ENCODE measurements around the gene INSIG2.

INSIG2 gene

GRCh38 chr2:118088051-118089024 is at the start of gene INSIG2:
Gene INSIG2 (plus strand): TSS chr2:118088471. CDS start chr2:118096557, 8,086 bp downstream.
- DNase-seq: peak; percentile 94

GRCh38 chr2:118040891-118041290 is 47.4 kb upstream of the INSIG2 start:
- no peak for DNase-seq

DNA sequence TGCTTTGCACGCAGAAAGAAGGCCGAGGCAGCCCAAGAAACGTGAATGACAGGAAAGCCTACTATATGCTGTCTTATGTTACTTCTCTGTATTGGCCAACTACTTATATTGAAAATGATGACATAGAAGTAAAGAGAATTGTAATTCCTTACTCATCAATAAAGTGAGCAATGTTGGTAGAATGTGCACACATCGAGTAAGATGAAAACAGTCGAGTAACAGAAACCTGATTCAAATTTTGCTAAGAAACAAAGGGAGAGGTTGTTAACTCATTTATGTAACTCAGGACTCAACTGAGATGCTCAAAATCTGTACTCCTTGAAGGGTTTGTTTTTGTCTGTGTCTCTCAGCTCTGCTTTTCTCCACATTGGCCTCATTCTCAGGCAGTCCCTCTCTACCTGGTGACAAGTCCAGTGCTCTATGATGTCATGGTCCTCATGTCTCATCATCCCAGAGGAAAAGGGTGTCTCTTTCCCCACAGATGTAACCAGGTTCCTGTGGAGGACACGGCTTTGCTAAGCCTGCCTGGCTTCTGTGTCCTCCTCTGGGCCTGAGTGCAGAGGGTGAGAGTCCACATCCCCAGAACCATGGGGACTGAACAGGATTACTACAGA is 44.1 kb upstream of the INSIG2 start:
- DNase-seq: no peak

GRCh38 chr2:118044854-118045253 is 43.4 kb upstream of the INSIG2 start:
- DNase-seq: no peak

DNA sequence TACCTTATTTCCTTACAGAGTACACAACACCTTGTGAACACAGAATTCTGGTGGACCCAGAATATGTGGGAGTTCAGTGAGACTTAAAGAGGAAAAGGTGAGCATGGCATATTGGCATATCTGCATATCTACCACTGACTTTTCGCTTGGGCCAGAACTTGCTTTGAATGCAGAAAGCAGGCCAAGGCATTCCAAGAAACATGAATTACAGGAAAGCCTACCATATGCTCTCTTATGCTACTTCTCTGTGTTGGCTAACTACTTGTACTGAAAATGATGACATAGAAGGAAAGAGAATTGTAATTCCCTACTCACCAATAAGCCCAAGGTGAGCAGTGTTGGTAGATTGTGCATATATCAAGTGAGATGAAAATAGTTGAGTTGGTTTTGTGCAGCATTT is 43.0 kb upstream of the INSIG2 start:
- DNase-seq: no peak

- peak; percentile 54 for DNase-seq
Observed at GRCh38 chr2:118046634-118047210, 41.5 kb upstream of the INSIG2 start.

DNA sequence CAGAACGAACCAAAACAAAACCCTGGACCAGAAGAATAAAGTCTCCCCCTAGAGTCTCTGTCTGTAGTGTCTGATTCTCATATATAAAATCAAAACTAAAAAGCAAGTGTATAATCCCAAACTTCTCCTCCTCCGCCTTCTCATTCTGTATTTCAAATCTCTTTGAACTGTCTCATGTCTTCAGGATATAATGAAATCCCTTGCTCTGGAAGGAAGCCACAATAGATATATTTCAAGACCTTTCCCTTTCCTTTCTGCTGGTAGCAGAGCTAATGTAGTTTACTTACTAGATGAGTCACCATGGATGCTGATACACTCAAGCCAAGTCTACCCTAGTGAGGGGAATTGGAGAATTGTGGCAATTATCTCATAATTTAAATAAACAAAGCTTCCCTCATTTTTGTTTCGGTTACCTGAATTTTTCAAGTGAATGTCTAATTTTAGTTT is 40.9 kb upstream of the INSIG2 start:
- no peak for DNase-seq

GRCh38 chr2:118048401-118048800 is 39.9 kb upstream of the INSIG2 start:
- no peak for DNase-seq

GRCh38 chr2:118049140-118049815 is 39.0 kb upstream of the INSIG2 start:
- DNase-seq: no peak

GRCh38 chr2:118049816-118050140 is 38.5 kb upstream of the INSIG2 start:
- no peak for DNase-seq

DNA sequence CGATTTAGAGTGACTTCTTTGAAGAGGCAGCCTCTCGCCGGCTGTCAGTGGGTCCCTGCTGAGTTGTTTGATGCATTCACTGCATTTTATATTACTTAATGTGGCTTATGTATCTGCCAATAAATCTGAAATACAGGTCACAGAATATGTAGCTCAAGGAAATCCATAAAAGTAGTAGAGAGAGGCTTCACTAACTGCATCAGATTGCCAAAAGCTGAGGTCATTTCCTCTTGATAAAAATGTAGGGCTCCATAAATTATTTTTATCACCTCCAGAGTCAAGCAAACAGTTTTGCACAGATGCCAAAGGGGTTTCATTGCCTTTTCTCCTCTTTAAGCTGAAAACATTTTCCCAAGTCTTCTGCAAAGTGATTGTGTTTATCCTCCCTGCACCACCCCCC is 37.9 kb upstream of the INSIG2 start:
- no peak for DNase-seq

DNA sequence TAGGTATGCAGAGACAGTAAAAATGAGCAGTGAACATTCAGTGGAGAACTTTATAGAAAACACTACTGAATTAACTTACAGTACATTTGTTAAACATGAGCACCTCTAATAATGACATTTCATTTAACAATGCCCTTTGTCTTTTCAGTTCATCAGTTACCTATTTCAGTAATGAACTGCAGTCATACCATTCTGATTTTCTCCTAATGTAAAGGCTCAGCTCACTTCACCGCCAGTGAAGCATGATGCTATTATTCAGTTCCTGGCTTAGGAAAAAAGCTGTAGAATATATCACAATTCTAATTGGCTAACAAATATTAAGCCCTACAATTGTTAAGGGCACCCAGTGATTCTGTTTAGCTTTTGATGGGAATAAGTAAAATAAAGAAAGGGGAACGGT is 37.3 kb upstream of the INSIG2 start:
- no peak for DNase-seq

DNA sequence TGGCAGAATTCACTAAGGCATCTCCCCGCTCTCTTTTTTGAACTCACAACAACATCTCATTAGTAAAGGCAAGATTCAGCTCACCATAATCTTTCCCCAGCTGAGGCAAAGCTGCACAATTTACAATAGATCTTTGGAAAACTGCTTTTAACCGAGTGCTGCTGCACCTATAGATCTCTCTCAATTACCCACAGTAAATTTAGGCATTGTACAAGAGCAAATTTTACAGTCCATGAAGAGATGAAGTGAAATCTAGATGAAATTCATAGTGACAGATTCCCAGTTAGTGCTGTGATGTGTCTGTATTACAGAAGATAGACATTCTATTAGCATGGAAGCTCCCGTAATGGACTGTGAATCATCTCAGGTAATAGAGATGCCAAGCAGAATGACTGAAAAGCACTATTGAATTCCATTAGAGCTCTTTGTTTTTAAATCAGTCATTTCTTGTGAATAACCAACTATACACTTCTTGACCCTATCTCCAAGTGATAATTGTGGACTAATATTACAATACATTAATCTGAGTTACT is 36.4 kb upstream of the INSIG2 start:
- DNase-seq: no peak

DNA sequence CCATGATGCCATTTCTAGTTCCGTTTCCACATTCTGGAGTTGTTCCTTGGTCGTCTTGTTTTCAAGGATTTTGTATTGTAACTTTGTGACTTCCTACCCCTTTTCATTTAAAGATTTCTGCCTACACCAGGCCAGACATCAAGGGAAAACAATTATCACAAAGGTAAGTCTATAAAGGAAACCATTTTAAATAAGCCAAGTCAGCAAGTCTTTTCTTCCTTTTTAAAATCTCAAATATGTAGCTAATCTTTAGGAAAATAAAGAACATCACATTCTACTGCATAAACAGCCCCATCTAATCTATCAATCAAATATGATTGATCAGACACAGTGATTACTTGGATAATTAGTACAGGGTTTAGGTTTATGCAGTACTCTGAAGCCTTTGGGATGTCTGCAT is 35.8 kb upstream of the INSIG2 start:
- DNase-seq: no peak

DNA sequence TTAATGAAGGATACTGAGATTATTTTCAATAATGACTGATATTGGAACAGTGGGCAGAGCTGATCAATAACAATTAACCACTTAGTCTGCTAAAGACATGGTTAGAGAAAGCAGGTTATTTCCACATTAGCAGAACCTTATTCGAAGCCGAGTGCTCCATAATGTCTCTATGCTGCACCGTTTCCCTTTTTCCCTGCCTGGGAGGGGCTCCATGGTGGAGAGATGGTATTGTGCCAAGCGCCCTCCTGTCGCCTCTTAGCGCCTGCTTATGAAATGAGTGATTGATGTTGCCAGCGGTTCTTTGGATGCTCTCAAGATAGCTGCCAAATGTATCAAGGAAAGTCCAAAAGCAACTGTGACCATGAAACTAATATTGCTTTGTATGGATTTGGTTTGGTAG is 34.6 kb upstream of the INSIG2 start:
- DNase-seq: no peak

- no peak for DNase-seq
Observed at GRCh38 chr2:118054213-118055008, 33.9 kb upstream of the INSIG2 start.

DNA sequence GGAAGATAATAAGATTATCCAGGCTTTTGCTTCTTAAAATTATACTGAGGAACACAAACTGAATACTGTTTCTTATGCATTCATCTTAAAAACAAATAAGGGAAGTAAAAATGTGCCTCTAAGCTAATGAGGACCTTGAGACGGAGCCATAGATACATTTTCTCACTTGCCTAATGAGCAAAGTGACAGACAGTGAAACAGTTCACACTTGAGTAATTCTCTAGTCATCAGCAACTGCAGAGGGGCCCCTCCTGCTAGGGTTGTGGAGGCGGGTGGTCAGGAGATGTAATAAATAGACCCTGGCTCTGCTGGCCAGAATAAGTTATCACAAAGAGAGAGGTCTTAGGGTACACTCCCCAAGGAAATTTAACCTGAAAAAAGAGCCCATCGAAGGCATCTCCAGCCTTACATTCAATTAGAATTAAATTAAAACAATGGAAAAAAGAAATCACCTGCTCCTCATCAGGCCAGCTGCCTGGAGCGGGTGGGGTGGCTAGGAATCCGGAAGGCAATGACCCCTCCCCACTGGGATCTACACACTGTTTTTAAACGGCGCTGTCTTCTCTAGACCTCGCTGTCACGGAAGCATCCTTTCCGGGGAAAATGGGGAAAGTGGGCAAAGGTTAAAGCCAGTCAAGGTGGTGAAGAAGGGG is 32.6 kb upstream of the INSIG2 start:
- DNase-seq: no peak

- no peak for DNase-seq
Observed at GRCh38 chr2:118056165-118056534, 32.1 kb upstream of the INSIG2 start.

- DNase-seq: no peak
Observed at GRCh38 chr2:118056801-118057200, 31.5 kb upstream of the INSIG2 start.

DNA sequence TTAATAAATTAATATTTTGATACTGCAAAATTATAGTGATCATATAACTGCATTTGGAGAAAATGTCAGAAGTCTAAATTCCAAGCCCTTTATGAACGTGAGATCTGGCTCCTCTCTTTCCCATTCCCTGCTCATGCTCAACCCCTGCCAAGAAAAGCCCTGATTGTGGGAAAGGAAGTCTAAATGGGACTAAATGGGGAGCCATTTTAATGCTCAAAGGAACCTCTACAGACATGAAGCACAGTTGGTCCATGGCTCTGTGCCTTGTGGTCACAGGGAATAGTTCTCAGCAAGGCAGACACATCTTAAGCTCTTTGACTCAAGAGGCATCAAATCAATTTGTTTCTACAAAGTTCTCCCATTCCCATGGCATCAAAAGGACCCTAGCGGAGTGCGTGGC is 29.3 kb upstream of the INSIG2 start:
- DNase-seq: no peak

DNA sequence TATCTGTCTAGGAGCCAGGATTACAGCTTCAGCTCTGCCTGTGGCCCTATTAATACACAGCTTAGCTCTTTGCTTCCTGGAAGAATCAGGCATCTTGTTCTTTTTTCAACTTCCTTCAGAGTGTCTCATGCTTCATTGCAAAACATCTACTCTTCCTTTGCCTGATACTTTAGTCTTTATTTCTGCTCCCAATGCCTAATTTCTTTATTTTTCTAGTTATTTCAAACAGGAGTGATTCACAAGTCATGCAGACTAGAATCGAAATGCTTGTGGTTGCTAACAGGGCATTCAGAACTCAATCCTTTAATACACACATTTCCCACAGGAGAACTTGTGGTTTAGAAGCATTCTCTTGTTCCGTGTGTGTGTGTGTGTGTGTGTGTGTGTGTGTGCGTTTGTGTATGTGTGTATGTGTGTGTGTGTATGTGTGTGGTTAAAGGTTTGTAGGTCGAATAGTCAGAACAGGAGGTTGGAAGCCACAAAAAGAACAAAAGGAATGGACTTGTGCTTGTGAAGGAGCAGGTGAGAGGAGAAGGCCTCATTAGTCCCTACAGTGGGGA is 28.3 kb upstream of the INSIG2 start:
- DNase-seq: no peak
